ENCODE results near the gene SUPT20H.
"Not testable (repeated sequence)": the region's sequence is repeated elsewhere in the genome, so short reads cannot be mapped to it uniquely, and the experiment has no call there.

Gene SUPT20H

GRCh38 chr13:37069597-37070103, 10.2 kb upstream of the SUPT20H start:
- no peak for DNase-seq (ENCODE audit: low read depth)

GRCh38 chr13:37068962-37069361, 9.5 kb upstream of the SUPT20H start:
- DNase-seq (ENCODE audit: low read depth) = no peak

GRCh38 chr13:37067874-37068273, 8.4 kb upstream of the SUPT20H start:
- DNase-seq (ENCODE audit: low read depth) = no peak

- no peak for DNase-seq (ENCODE audit: low read depth)
Measured at GRCh38 chr13:37065890-37066526, 6.5 kb upstream of the SUPT20H start.

- no peak for DNase-seq (ENCODE audit: low read depth)
Measured at GRCh38 chr13:37059848-37060192, 332 bp upstream of the SUPT20H start.

GRCh38 chr13:37056228-37056627, 3.3 kb downstream of the SUPT20H start:
- not testable (repeated sequence) for DNase-seq (ENCODE audit: low read depth)

- not testable (repeated sequence) for DNase-seq (ENCODE audit: low read depth)
Measured at GRCh38 chr13:37053111-37053510, 6.4 kb downstream of the SUPT20H start.

GRCh38 chr13:37049810-37050209, 9.7 kb downstream of the SUPT20H start:
- no peak for DNase-seq (ENCODE audit: low read depth)

- DNase-seq (ENCODE audit: low read depth) = no peak
Measured at GRCh38 chr13:37047846-37048245, 11.6 kb downstream of the SUPT20H start.

- no peak for DNase-seq (ENCODE audit: low read depth)
Measured at GRCh38 chr13:37047032-37047431, 12.5 kb downstream of the SUPT20H start.

GRCh38 chr13:37046062-37046461, 13.4 kb downstream of the SUPT20H start:
- DNase-seq (ENCODE audit: low read depth) = no peak

GRCh38 chr13:37040789-37041188, 18.7 kb downstream of the SUPT20H start:
- no peak for DNase-seq (ENCODE audit: low read depth)

GRCh38 chr13:37039896-37040295, 19.6 kb downstream of the SUPT20H start:
- DNase-seq (ENCODE audit: low read depth) = no peak

GRCh38 chr13:37037241-37037640, 22.2 kb downstream of the SUPT20H start:
- DNase-seq (ENCODE audit: low read depth) = no peak

GRCh38 chr13:37029617-37030016, 29.9 kb downstream of the SUPT20H start:
- DNase-seq (ENCODE audit: low read depth) = no peak

- DNase-seq (ENCODE audit: low read depth) = no peak
Measured at GRCh38 chr13:37027639-37028038, 31.8 kb downstream of the SUPT20H start.

- no peak for DNase-seq (ENCODE audit: low read depth)
Measured at GRCh38 chr13:37026771-37027170, 32.7 kb downstream of the SUPT20H start.

- DNase-seq (ENCODE audit: low read depth) = no peak
Measured at GRCh38 chr13:37023871-37024270, 35.6 kb downstream of the SUPT20H start.

GRCh38 chr13:37014609-37015008, 44.9 kb downstream of the SUPT20H start:
- no peak for DNase-seq (ENCODE audit: low read depth)

- no peak for DNase-seq (ENCODE audit: low read depth)
Measured at GRCh38 chr13:37011788-37012187, 47.7 kb downstream of the SUPT20H start.

- DNase-seq (ENCODE audit: low read depth) = no peak
Measured at GRCh38 chr13:37011002-37011401, 48.5 kb downstream of the SUPT20H start.

- no peak for DNase-seq (ENCODE audit: low read depth)
Measured at GRCh38 chr13:37010424-37010823, 49.1 kb downstream of the SUPT20H start.

GRCh38 chr13:37009692-37010091, 49.8 kb downstream of the SUPT20H start:
- DNase-seq (ENCODE audit: low read depth) = no peak

- DNase-seq (ENCODE audit: low read depth) = no peak
Measured at GRCh38 chr13:37001921-37002250, 57.6 kb downstream of the SUPT20H start.

Data from T follicular helper cell (primary cell).